Activated CD4-positive, CD25-positive, alpha-beta regulatory T cell (primary cell): ENCODE results near the gene FAM181A.

Experiments used
- DNase-seq, 4 experiments: peaks; one replicate each; lab custom pipeline; 2025; lab: John Stamatoyannopoulos, UW

The FAM181A gene

DNA sequence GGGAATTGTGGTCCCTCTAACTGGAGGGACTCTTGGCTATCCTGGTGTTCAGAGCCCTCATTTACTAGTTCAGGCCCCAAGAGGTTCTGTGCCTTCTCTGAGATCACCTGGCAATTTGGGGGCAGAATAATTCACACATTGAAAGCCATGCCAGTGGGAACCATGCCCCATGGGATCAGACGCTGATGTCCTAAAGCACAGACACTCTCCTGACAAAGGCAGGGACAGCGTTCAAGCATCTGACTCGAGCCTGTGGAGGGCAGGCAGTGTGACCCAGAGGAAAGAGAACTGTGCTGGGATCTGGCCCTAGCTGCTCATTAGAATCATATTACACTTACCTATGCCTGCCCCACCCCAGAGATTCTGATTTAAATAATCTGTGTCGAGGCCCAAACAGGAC, 51.6 kb downstream of the FAM181A start:
- DNase-seq = no peak
